OCI-LY7 (cell line): ENCODE measurements around the gene RAB35.

Source experiments
- CTCF ChIP-seq: fragments of 200-600 bp; sonication (generic); conservative IDR thresholded peaks from 2 replicates; pipeline ENCODE4 v1.5.1; 2014; ENCODE audit warnings: mild to moderate bottlenecking, antibody characterized with exemption, low read length, moderate library complexity, mixed read lengths
- EZH2phosphoT487 ChIP-seq: fragments of 200-600 bp; sonication (generic); IDR thresholded peaks from 2 replicates; pipeline ENCODE4 v1.6.1; 2018; ENCODE audit warnings: low read depth, borderline replicate concordance, mild to moderate bottlenecking, mixed run types, antibody characterized with exemption, low read length, moderate library complexity, mixed read lengths

DNA sequence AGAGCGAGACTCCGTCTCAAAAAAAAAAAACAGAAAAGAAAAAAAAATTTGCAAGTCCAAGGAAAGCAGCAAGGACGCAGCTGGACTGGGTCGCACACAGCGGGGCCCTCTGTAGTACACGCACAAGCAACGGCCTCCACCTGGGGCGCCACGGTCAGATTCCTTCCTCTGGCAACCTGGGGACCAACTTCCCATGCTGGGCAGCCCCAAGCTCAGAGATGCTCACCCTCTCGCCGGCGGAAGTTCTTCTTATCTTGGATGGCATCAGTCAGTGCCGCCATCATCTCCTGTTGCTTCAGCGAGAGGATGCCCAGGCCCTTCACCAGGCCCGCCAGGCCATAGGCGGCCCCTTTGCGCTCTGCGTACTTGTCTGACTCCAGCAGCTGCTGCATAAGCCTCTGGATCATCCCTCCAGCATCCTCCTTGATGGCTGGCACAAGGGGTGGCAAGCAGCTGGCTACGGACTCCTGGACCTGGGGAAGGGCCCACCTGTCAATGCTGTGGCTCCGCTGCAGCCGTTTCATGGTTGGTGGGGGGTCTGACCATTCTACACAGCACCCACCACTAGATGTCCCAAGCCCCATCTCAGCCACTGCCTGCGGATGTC is 34.5 kb upstream of the RAB35 start:
- TF ChIP-seq CTCF: peak; percentile 24; the same call in 1 of the 2 replicates
- TF ChIP-seq EZH2phosphoT487: no peak
